Endothelial cell of umbilical vein (primary cell): Measurements from ENCODE around the gene MASTL. TPM values are rescaled to one million over a fixed set of nuclear protein-coding genes. Genes with fewer than 3 reads are reported as not detected.

Experiments used
- BruUV-seq: library from RNA; stranded (reverse); fragments of 400-500 nt; replicated peaks from 2 replicates; lab custom pipeline; 2021; lab: Mats Ljungman, UMichigan
- CTCF ChIA-PET: fragments of 300-600, 350-600 bp; sonication (Branson Sonifier 250); formaldehyde crosslinking; loops from one replicate; lab custom pipeline; 2021; ENCODE audit warnings: antibody characterized with exemption, inconsistent platforms; lab: Charles Lee
- POLR2A ChIA-PET: fragments of 300-600, 350-600 bp; sonication (Branson Sonifier 250); formaldehyde crosslinking; loops from one replicate; lab custom pipeline; 2021; ENCODE audit warnings: antibody characterized with exemption, inconsistent platforms; lab: Charles Lee
- DNase-seq: peaks from one replicate; pipeline ENCODE4 v3.0.0-alpha.2; 2011; ENCODE audit warnings: low read depth, low spot score
- FAIRE-seq: peaks from 2 replicates; lab custom pipeline; 2011; peaks lifted over from hg19 to GRCh38; lab: Jason Lieb, UNC
- H2AFZ ChIP-seq: 2 replicates; pipeline ENCODE4 v1.6.0; 2012; ENCODE audit warnings: low read depth, low read length, control low read depth, inconsistent platforms
- H3K27ac ChIP-seq: 2 replicates; pipeline ENCODE4 v1.5.1; 2011; ENCODE audit warnings: low read depth, mild to moderate bottlenecking, control low read depth, low read length, moderate library complexity; ENCODE audit not compliant: insufficient read depth
- H3K27me3 ChIP-seq, 2 experiments: 2 replicates each; pipeline versions ENCODE4 v1.6.0 to v1.6.1; 2011; ENCODE audit warnings: low read length in 2 of 2, mixed read lengths in 1 of 2; ENCODE audit not compliant: control insufficient read depth in 2 of 2, insufficient read depth in 2 of 2
- H3K36me3 ChIP-seq, 2 experiments: 2 replicates in 1 of 2; 3 replicates in 1 of 2; pipeline ENCODE4 v1.5.1; 2011; ENCODE audit warnings: low read length in 2 of 2, mild to moderate bottlenecking in 1 of 2, moderate library complexity in 1 of 2; ENCODE audit not compliant: control insufficient read depth in 2 of 2, insufficient read depth in 2 of 2; ENCODE audit errors: extremely low read depth in 1 of 2
- H3K4me1 ChIP-seq: 3 replicates; pipeline ENCODE4 v1.5.1; 2011; ENCODE audit warnings: mild to moderate bottlenecking, low read length; ENCODE audit not compliant: control insufficient read depth, insufficient read depth; ENCODE audit errors: extremely low read depth
- H3K4me2 ChIP-seq: 2 replicates; pipeline ENCODE4 v1.6.1; 2011; ENCODE audit warnings: low read length, control low read depth, mixed read lengths; ENCODE audit not compliant: insufficient read depth
- H3K4me3 ChIP-seq, 3 experiments: fragments of 200-600 bp in 1 of 3; sonication (generic), shearing (Covaris generic) in 1 of 3; replicated peaks in 1 of 3; 2 replicates each; pipeline ENCODE4 v1.5.1; 2011 to 2016; ENCODE audit warnings: control low read depth in 3 of 3, low read length in 3 of 3, mild to moderate bottlenecking in 2 of 3, inconsistent platforms in 1 of 3, low read depth in 1 of 3, moderate library complexity in 1 of 3; ENCODE audit not compliant: insufficient read depth in 1 of 3
- H3K79me2 ChIP-seq: 2 replicates; pipeline ENCODE4 v1.6.0; 2012; ENCODE audit warnings: low read length, inconsistent platforms; ENCODE audit not compliant: control insufficient read depth, insufficient read depth
- H3K9ac ChIP-seq: replicated peaks from 2 replicates; pipeline ENCODE3; 2011; ENCODE audit warnings: low read length, control low read depth; ENCODE audit not compliant: insufficient read depth; ENCODE audit errors: extremely low read depth
- H3K9me1 ChIP-seq: replicated peaks from 3 replicates; pipeline ENCODE4 v1.6.0; 2011; ENCODE audit warnings: mild to moderate bottlenecking, low read length; ENCODE audit not compliant: control insufficient read depth, insufficient read depth; ENCODE audit errors: extremely low read depth
- H3K9me3 ChIP-seq: replicated peaks from 2 replicates; pipeline ENCODE4 v1.5.1; 2012; ENCODE audit warnings: low read length, inconsistent platforms; ENCODE audit not compliant: control insufficient read depth, insufficient read depth
- H4K20me1 ChIP-seq: replicated peaks from 2 replicates; pipeline ENCODE3; 2011; ENCODE audit warnings: mild to moderate bottlenecking, low read length; ENCODE audit not compliant: control insufficient read depth, insufficient read depth; ENCODE audit errors: extremely low read depth
- CTCF ChIP-seq, 2 donors: IDR thresholded peaks; 1 replicate in 1 of 2; 2 replicates in 1 of 2; pipeline ENCODE4 v1.5.1; 2011; ENCODE audit warnings: low read length in 2 of 2, mild to moderate bottlenecking in 2 of 2, moderate library complexity in 2 of 2, control low read depth in 1 of 2, inconsistent platforms in 1 of 2, low read depth in 1 of 2; ENCODE audit not compliant: insufficient read depth in 1 of 2; ENCODE audit errors: extremely low read depth in 1 of 2
- EZH2 ChIP-seq: IDR thresholded peaks from 2 replicates; pipeline ENCODE4 v1.6.1; 2012; ENCODE audit warnings: borderline replicate concordance, low read depth, mild to moderate bottlenecking, moderate library complexity, low read length, inconsistent platforms; ENCODE audit not compliant: severe bottlenecking
- FOS ChIP-seq: IDR thresholded peaks from 2 replicates; pipeline ENCODE4 v1.6.1; 2011; ENCODE audit warnings: mild to moderate bottlenecking, low read length, moderate library complexity, borderline replicate concordance; ENCODE audit not compliant: insufficient read depth
- GATA2 ChIP-seq: IDR thresholded peaks from 2 replicates; pipeline ENCODE4 v1.7.0; 2011; ENCODE audit warnings: low read depth, mild to moderate bottlenecking, moderate library complexity, mixed read lengths, low read length; ENCODE audit not compliant: insufficient read length, insufficient read depth
- MAX ChIP-seq: IDR thresholded peaks from 2 replicates; pipeline ENCODE4 v1.6.1; 2011; ENCODE audit not compliant: insufficient read depth, insufficient read length
- MYC ChIP-seq: IDR thresholded peaks from one replicate; pipeline ENCODE4 v1.6.1; 2011; ENCODE audit warnings: mild to moderate bottlenecking, low read depth, low read length
- POLR2AphosphoS5 ChIP-seq: IDR thresholded peaks from 2 replicates; pipeline ENCODE4 v1.6.1; 2012; ENCODE audit warnings: low read depth, mild to moderate bottlenecking, control low read depth, low read length, moderate library complexity; ENCODE audit not compliant: insufficient read depth
- dilution Hi-C: fragments of 300-500 bp; cut with MboI; formaldehyde crosslinking; loops from one replicate; pipeline ENCODE4 v1.15.0; 2019; ENCODE audit warnings: low sequenced_read_pairs; ENCODE audit not compliant: extremely low pct_ligation_motif_present
- intact Hi-C: fragments of 100-400 bp; cut with micrococcal nuclease; formaldehyde crosslinking; loops from one replicate; pipeline ENCODE4 v1.10.0; 2022
- polyA plus RNA-seq, 4 experiments: library from polyadenylated mRNA; depleted of rRNA in 3 of 4; stranded (reverse) in 3 of 4; unstranded in 1 of 4; fragments of >200 nt; gene quantifications; 2 replicates each; pipeline versions ENCODE4 v1.2.1 to v1.2.3, GENCODE V29; 2011 to 2012; ENCODE audit warnings: missing spikeins in 1 of 4
- total RNA-seq: library from RNA; stranded (reverse); gene quantifications from 2 replicates; pipeline ENCODE4 v1.2.3, GENCODE V29; 2021

MASTL gene
- total and polyA plus RNA-seq, 2 donors (not counting 3 experiments of a cell fraction or from before 2014, with no cell fraction given), result 5.4 to 17.8 TPM

- Histone ChIP-seq H3K27ac (no peak overlapping the region), H3K4me3 (no peak overlapping the region), H3K36me3 (peaks cover 0 to 8% of the 10 kb centered on the region in 2 experiments), H3K4me1 (no peaks in the 10 kb centered on the region), H3K27me3 (no peaks in the 10 kb centered on the region), H3K9me1 (no peaks in the 10 kb centered on the region), H3K79me2 (no peaks in the 10 kb centered on the region), H4K20me1 (no peaks in the 10 kb centered on the region), H3K9ac (no peak overlapping the region), H3K4me2 (no peak overlapping the region), H2AFZ (no peak overlapping the region), H3K9me3 (no peaks in the 10 kb centered on the region)
- ChIA-PET CTCF (interaction anchor here (1.1 kb wide), 2 partner anchors 9 to 35 kb away, joined by 3 read pairs; partner anchors contain the start of gene YME1L1), POLR2A (no interaction called here)
- DNase-seq (no peak), FAIRE-seq (no peak)
- no TSS peak for BruUV-seq
- dilution Hi-C loops, result no loop called here
- intact Hi-C loops, result no loop called here
- TF ChIP-seq EZH2, result no peak
- TF ChIP-seq MAX, result no peak
- TF ChIP-seq FOS, result no peak
- TF ChIP-seq GATA2, result no peak
Observed at GRCh38 chr10:27188897-27189296, 33.7 kb downstream of the MASTL start.

GRCh38 chr10:27190508-27190907, 35.4 kb downstream of the MASTL start:
- Histone ChIP-seq H3K4me1 (no peaks in the 10 kb centered on the region), H3K9ac (no peak overlapping the region), H4K20me1 (no peaks in the 10 kb centered on the region), H3K27me3 (no peaks in the 10 kb centered on the region), H2AFZ (no peak overlapping the region), H3K9me3 (no peaks in the 10 kb centered on the region), H3K4me2 (no peak overlapping the region), H3K79me2 (no peaks in the 10 kb centered on the region), H3K4me3 (no peak overlapping the region), H3K9me1 (no peaks in the 10 kb centered on the region), H3K36me3 (peaks cover 0 to 5% of the 10 kb centered on the region in 2 experiments), H3K27ac (no peak overlapping the region)
- dilution Hi-C loops, result no loop called here
- no TSS peak for BruUV-seq
- POLR2A ChIA-PET, result no interaction called here
- TF ChIP-seq MYC, result no peak
- TF ChIP-seq MAX, result no peak
- no peak for TF ChIP-seq POLR2AphosphoS5
- TF ChIP-seq CTCF (IDR thresholded peaks at IDR 0.05; ENCODE audit: extremely low read depth in 1 of 2, insufficient read depth in 1 of 2, low read depth in 1 of 2, low read length in 2 of 2), result no peak
- no peak for TF ChIP-seq GATA2
- intact Hi-C loops, result no loop called here
- no peak for FAIRE-seq
- CTCF ChIA-PET, result interaction anchor here (1.2 kb wide), 1 partner anchor 33 kb away, joined by 3 read pairs; no protein-coding TSS in a partner anchor
- DNase-seq, result no peak
